ENCODE results near the gene IL27RA. TPM values are rescaled to one million over a fixed set of nuclear protein-coding genes. Genes with fewer than 3 reads are reported as not detected.

Gene IL27RA
- 0.39 and 0.65 TPM in 2 replicates for total RNA-seq

GRCh38 chr19:14031719-14032480 lies at the start of gene IL27RA:
TSS of gene IL27RA (plus strand) at chr19:14031762. CDS start at chr19:14031873, 111 bp downstream.

GRCh38 chr19:14006085-14006765 lies 25.3 kb upstream of the IL27RA start, which contains the start of gene RFX1:
TSS of gene RFX1 (minus strand) at chr19:14006320. CDS start at chr19:13993843, 12,477 bp downstream.

GRCh38 chr19:14027856-14028450 lies 3.6 kb upstream of the IL27RA start, which contains the start of gene RLN3:
TSS of gene RLN3 (plus strand) at chr19:14028148. CDS start at chr19:14028205, 57 bp downstream.

GRCh38 chr19:14061751-14062557 lies 30.4 kb downstream of the IL27RA start, which contains the start of gene PALM3:
TSS of gene PALM3 (minus strand) at chr19:14062076. CDS start at chr19:14061980, 96 bp downstream.

GRCh38 chr19:14072535-14073260 lies 41.1 kb downstream of the IL27RA start, which contains the start of gene MISP3:
TSS of gene MISP3 (plus strand) at chr19:14072786. CDS start at chr19:14073310, 524 bp downstream.

GRCh38 chr19:14085309-14085995 lies 53.9 kb downstream of the IL27RA start, which contains the start of gene C19orf67:
TSS of gene C19orf67 (minus strand) at chr19:14085783. CDS start at chr19:14085627, 156 bp downstream.

GRCh38 chr19:14090509-14091080 lies 59.0 kb downstream of the IL27RA start, which contains the start of gene SAMD1:
TSS of gene SAMD1 (minus strand) at chr19:14090751.

Other genes starting within 250 kb of the IL27RA start
- 2.0 and 4.1 TPM in 2 replicates for gene ZSWIM4, start 236.3 kb upstream of the IL27RA start, total RNA-seq
- gene NANOS3, start 154.6 kb upstream of the IL27RA start, total RNA-seq = 1.3 TPM in 1 of 2 replicates, not detected in the other
- 0.79 and 0.87 TPM in 2 replicates for gene BRME1, start 125.6 kb upstream of the IL27RA start, total RNA-seq
- gene CC2D1A, start 125.6 kb upstream of the IL27RA start, total RNA-seq = 11.4 and 22.7 TPM in 2 replicates
- gene PODNL1, start 93.3 kb upstream of the IL27RA start, total RNA-seq = 0.39 and 0.43 TPM in 2 replicates
- gene DCAF15, start 79.3 kb upstream of the IL27RA start, total RNA-seq = 13.1 and 16.9 TPM in 2 replicates
- 5.1 and 5.3 TPM in 2 replicates for gene RFX1, start 25.4 kb upstream of the IL27RA start, total RNA-seq
- not detected in 2 replicates for gene RLN3, start 3.6 kb upstream of the IL27RA start, total RNA-seq
- gene PALM3, start 30.3 kb downstream of the IL27RA start, total RNA-seq = 0.39 and 0.43 TPM in 2 replicates
- gene MISP3, start 41.0 kb downstream of the IL27RA start, total RNA-seq = 0.22 and 0.39 TPM in 2 replicates
- 1.2 TPM in 1 of 2 replicates, not detected in the other for gene C19orf67, start 54.0 kb downstream of the IL27RA start, total RNA-seq
- 24.8 and 31.8 TPM in 2 replicates for gene SAMD1, start 59.0 kb downstream of the IL27RA start, total RNA-seq
- 26.7 and 34.3 TPM in 2 replicates for gene PRKACA, start 86.0 kb downstream of the IL27RA start, total RNA-seq
- gene ASF1B, start 104.8 kb downstream of the IL27RA start, total RNA-seq = 3.9 and 6.9 TPM in 2 replicates
- 4.0 and 7.5 TPM in 2 replicates for gene ADGRL1, start 174.4 kb downstream of the IL27RA start, total RNA-seq

Measured in placental epithelial cell (primary cell).